ENCODE measurements around the gene INO80D.

Gene INO80D

GRCh38 chr2:205976120-205976814 lies 109.7 kb downstream of the INO80D start:
- DNase-seq: no peak

- DNase-seq: no peak
These were observed 110.7 kb downstream of the INO80D start for GRCh38 chr2:205975082-205975949.

GRCh38 chr2:205972113-205972512 lies 113.9 kb downstream of the INO80D start:
- DNase-seq: no peak

- DNase-seq: no peak
These were observed 115.6 kb downstream of the INO80D start for GRCh38 chr2:205970348-205970747.

- no peak for DNase-seq
These were observed 116.4 kb downstream of the INO80D start for GRCh38 chr2:205969584-205969983.

GRCh38 chr2:205967391-205968075 lies 118.4 kb downstream of the INO80D start:
- DNase-seq: no peak

GRCh38 chr2:205965707-205966106 lies 120.3 kb downstream of the INO80D start:
- no peak for DNase-seq

GRCh38 chr2:205964111-205964761 lies 121.7 kb downstream of the INO80D start:
- DNase-seq: no peak

- DNase-seq: no peak
These were observed 126.5 kb downstream of the INO80D start for GRCh38 chr2:205959521-205959920.

- no peak for DNase-seq
These were observed 128.4 kb downstream of the INO80D start for GRCh38 chr2:205957452-205958154.

GRCh38 chr2:205954707-205955106 lies 131.3 kb downstream of the INO80D start:
- no peak for DNase-seq

GRCh38 chr2:205952282-205952681 lies 133.7 kb downstream of the INO80D start:
- no peak for DNase-seq

- no peak for DNase-seq
These were observed 137.1 kb downstream of the INO80D start for GRCh38 chr2:205948883-205949282.

- no peak for DNase-seq
These were observed 137.5 kb downstream of the INO80D start for GRCh38 chr2:205948496-205948837.

- peak in 1 of 2 experiments; percentile 3 for DNase-seq
These were observed 138.1 kb downstream of the INO80D start for GRCh38 chr2:205947621-205948495.

GRCh38 chr2:205946226-205946625 lies 139.7 kb downstream of the INO80D start:
- no peak for DNase-seq
